GM23248 (cell line): ENCODE measurements around the gene ESPNL. TPM values are rescaled to one million over a fixed set of nuclear protein-coding genes. Genes with fewer than 3 reads are reported as not detected.
"Not testable (repeated sequence)": the region's sequence is repeated elsewhere in the genome, so short reads cannot be mapped to it uniquely, and the experiment has no call there.

Experiments
- DNase-seq: peaks from one replicate; pipeline ENCODE4 v3.0.0-alpha.2; 2015
- H2AFZ ChIP-seq: fragments of 200-600 bp; sonication (generic); 2 replicates; pipeline ENCODE4 v1.6.1; 2016; ENCODE audit warnings: antibody characterized with exemption
- H3F3A ChIP-seq: fragments of 200-600 bp; sonication (generic); 2 replicates; pipeline ENCODE4 v1.6.1; 2016; ENCODE audit warnings: mild to moderate bottlenecking, antibody characterized with exemption, mixed run types; ENCODE audit not compliant: insufficient read depth
- H3K27ac ChIP-seq: fragments of 200-600 bp; sonication (generic); 2 replicates; pipeline ENCODE4 v1.5.1; 2016; ENCODE audit warnings: mild to moderate bottlenecking
- H3K27me3 ChIP-seq: fragments of 200-600 bp; sonication (generic); replicated peaks from 2 replicates; pipeline ENCODE4 v1.6.1; 2016; ENCODE audit warnings: mild to moderate bottlenecking; ENCODE audit not compliant: insufficient read depth
- H3K36me3 ChIP-seq: fragments of 200-600 bp; sonication (generic); 2 replicates; pipeline ENCODE4 v1.6.1; 2016; ENCODE audit warnings: low read depth, mild to moderate bottlenecking
- H3K4me1 ChIP-seq: fragments of 200-600 bp; sonication (generic); 2 replicates; pipeline ENCODE4 v1.6.1; 2016; ENCODE audit warnings: mild to moderate bottlenecking; ENCODE audit not compliant: insufficient read depth
- H3K4me2 ChIP-seq: fragments of 200-600 bp; sonication (generic); one replicate; pipeline ENCODE4 v1.6.1; 2016; ENCODE audit warnings: mild to moderate bottlenecking; ENCODE audit not compliant: unreplicated experiment
- H3K4me3 ChIP-seq: fragments of 200-600 bp; sonication (generic); 2 replicates; pipeline ENCODE4 v1.5.1; 2016; ENCODE audit warnings: mild to moderate bottlenecking
- H3K79me2 ChIP-seq: fragments of 200-600 bp; sonication (generic); 2 replicates; pipeline ENCODE4 v1.6.1; 2016; ENCODE audit warnings: mild to moderate bottlenecking; ENCODE audit not compliant: insufficient read depth
- H3K9ac ChIP-seq: fragments of 200-600 bp; sonication (generic); 2 replicates; pipeline ENCODE4 v1.6.1; 2016; ENCODE audit warnings: mild to moderate bottlenecking
- H3K9me2 ChIP-seq: fragments of 200-600 bp; sonication (generic); 2 replicates; pipeline ENCODE4 v1.6.1; 2016; ENCODE audit warnings: mixed run types, mild to moderate bottlenecking, moderate library complexity; ENCODE audit not compliant: insufficient read depth
- H3K9me3 ChIP-seq: fragments of 200-600 bp; sonication (generic); one replicate; pipeline ENCODE4 v1.6.1; 2017; ENCODE audit warnings: low read depth
- H4K20me1 ChIP-seq: fragments of 200-600 bp; sonication (generic); 2 replicates; pipeline ENCODE4 v1.6.0; 2016; ENCODE audit not compliant: insufficient read depth
- EZH2 ChIP-seq: fragments of 200-600 bp; sonication (generic); IDR thresholded peaks from 2 replicates; pipeline ENCODE4 v1.6.1; 2018; ENCODE audit warnings: antibody characterized with exemption, mild to moderate bottlenecking; ENCODE audit not compliant: insufficient read depth, poor library complexity, severe bottlenecking
- EZH2phosphoT487 ChIP-seq: fragments of 200-600 bp; sonication (generic); IDR thresholded peaks from 2 replicates; pipeline ENCODE4 v1.6.1; 2018; ENCODE audit warnings: antibody characterized with exemption, moderate library complexity, mild to moderate bottlenecking, low read depth; ENCODE audit not compliant: insufficient read depth
- WGBS, 2 experiments: methylation state at CpG; one replicate each; pipeline ENCODE4 v1.1.6; 2015 to 2017; ENCODE audit warnings: low lambda C conversion rate in 2 of 2, low coverage in 1 of 2; ENCODE audit errors: missing lambda C conversion rate in 2 of 2; 5-methylcytosine and 5-hydroxymethylcytosine counted together
- in situ Hi-C: fragments of 300-500 bp; cut with MboI; formaldehyde crosslinking; loops from 2 replicates; pipeline ENCODE4 v1.15.0; 2020
- polyA plus RNA-seq: library from polyadenylated mRNA; unstranded; fragments of >200 nt; fragmentation: Nextera tagmentation; extraction: Ambion mirVana; gene quantifications from 2 replicates; pipeline ENCODE4 v1.2.1, GENCODE V29; 2016
- total RNA-seq: library from RNA; depleted of rRNA; stranded (reverse); fragments of >200 nt; shearing (Covaris generic); gene quantifications from 2 replicates; pipeline ENCODE4 v1.2.3, GENCODE V29; 2014

The ESPNL gene
- total and polyA plus RNA-seq, 2 experiments from 2014 or later = 0.60 to 1.4 TPM

GRCh38 chr2:238114331-238114841 lies 14.2 kb downstream of the ESPNL start:
- H4K20me1 ChIP-seq = no peaks in the 10 kb centered on the region
- in situ Hi-C loops = no loop called here
- no peak for TF ChIP-seq EZH2phosphoT487
- no peak for TF ChIP-seq EZH2
- H3F3A ChIP-seq = no peaks in the 10 kb centered on the region
- no peak overlapping the region for H3K9ac ChIP-seq
- 46 to 57% methylated on average over 10 to 16 of the region's 16 CpGs for WGBS, 2 experiments
- H3K79me2 ChIP-seq = no peaks in the 10 kb centered on the region
- H3K27me3 ChIP-seq = no peaks in the 10 kb centered on the region
- H3K27ac ChIP-seq = no peak overlapping the region
- H3K4me3 ChIP-seq = no peak overlapping the region
- H3K9me3 ChIP-seq = no peaks in the 10 kb centered on the region
- no peaks in the 10 kb centered on the region for H3K9me2 ChIP-seq
- no peaks in the 10 kb centered on the region for H3K36me3 ChIP-seq
- H3K4me2 ChIP-seq = no peak overlapping the region
- H3K4me1 ChIP-seq = no peaks in the 10 kb centered on the region
- no peak overlapping the region for H2AFZ ChIP-seq
- DNase-seq = no peak

- in situ Hi-C loops = no loop called here
- no peak overlapping the region for H3K9ac ChIP-seq
- H3K27ac ChIP-seq = no peak overlapping the region
- H3K27me3 ChIP-seq = no peaks in the 10 kb centered on the region
- H3K4me1 ChIP-seq = no peaks in the 10 kb centered on the region
- no peaks in the 10 kb centered on the region for H3K9me2 ChIP-seq
- no peaks in the 10 kb centered on the region for H3F3A ChIP-seq
- no peak for TF ChIP-seq EZH2phosphoT487
- no peak for TF ChIP-seq EZH2
- DNase-seq = no peak
- H3K4me2 ChIP-seq = no peak overlapping the region
- H3K79me2 ChIP-seq = no peaks in the 10 kb centered on the region
- WGBS, 2 experiments = 79 to 83% methylated on average over 30 to 32 of the region's 32 CpGs
- H4K20me1 ChIP-seq = no peaks in the 10 kb centered on the region
- H3K36me3 ChIP-seq = no peaks in the 10 kb centered on the region
- H2AFZ ChIP-seq = no peak overlapping the region
- H3K4me3 ChIP-seq = no peak overlapping the region
- no peaks in the 10 kb centered on the region for H3K9me3 ChIP-seq
These were observed 14.9 kb downstream of the ESPNL start for GRCh38 chr2:238114851-238115660.

- H3K9ac ChIP-seq, H3K27me3 ChIP-seq, H4K20me1 ChIP-seq, H3K79me2 ChIP-seq, H2AFZ ChIP-seq, H3K9me3 ChIP-seq, H3K9me2 ChIP-seq, DNase-seq, H3K4me2 ChIP-seq, H3K27ac ChIP-seq, H3F3A ChIP-seq, in situ Hi-C loops, H3K36me3 ChIP-seq, H3K4me1 ChIP-seq, H3K4me3 ChIP-seq: not testable (repeated sequence)
- WGBS, 2 experiments = 83 to 88% methylated on average over 12 of the region's 12 CpGs
These were observed 15.6 kb downstream of the ESPNL start for GRCh38 chr2:238115709-238116108.

- H3K36me3 ChIP-seq = no peaks in the 10 kb centered on the region
- in situ Hi-C loops = no loop called here
These were observed 16.4 kb downstream of the ESPNL start for GRCh38 chr2:238116298-238117198.

More at GRCh38 chr2:238116298-238117198, 16.4 kb downstream of the ESPNL start:
- no peak overlapping the region for H3K9ac ChIP-seq
- H4K20me1 ChIP-seq = no peaks in the 10 kb centered on the region
- no peak overlapping the region for H2AFZ ChIP-seq
- no peak for DNase-seq
- H3K4me3 ChIP-seq = no peak overlapping the region
- H3K4me1 ChIP-seq = no peaks in the 10 kb centered on the region
- H3K27ac ChIP-seq = no peak overlapping the region
- TF ChIP-seq EZH2phosphoT487 (no peak), EZH2 (no peak)
- H3K9me2 ChIP-seq = no peaks in the 10 kb centered on the region
- no peak overlapping the region for H3K4me2 ChIP-seq
- WGBS, 2 experiments = 71 to 75% methylated on average over 19 to 21 of the region's 21 CpGs
- no peaks in the 10 kb centered on the region for H3K79me2 ChIP-seq
- H3F3A ChIP-seq = no peaks in the 10 kb centered on the region
- no peaks in the 10 kb centered on the region for H3K27me3 ChIP-seq
- no peaks in the 10 kb centered on the region for H3K9me3 ChIP-seq
